GM12878 (cell line): ENCODE data around the gene AMBP. TPM values are rescaled to one million over a fixed set of nuclear protein-coding genes. Genes with fewer than 3 reads are reported as not detected.

Experiments used
- ATAC-seq: fragments of 200-7000 bp; cut with Tn5 transposase; 3 replicates; pipeline ENCODE4 v1.9.1; 2020; ENCODE audit warnings: mild to moderate bottlenecking, moderate library complexity
- BruUV-seq: library from RNA; stranded (reverse); fragments of 400-500 nt; replicated peaks from 2 replicates; lab custom pipeline; 2021; lab: Mats Ljungman, UMichigan
- CTCF ChIA-PET: fragments of 300-600 bp; sonication (Branson Sonifier 250); formaldehyde crosslinking; extraction: SDS; loops from one replicate; lab custom pipeline; 2021; ENCODE audit warnings: inconsistent platforms; lab: Yijun Ruan, JAX
- POLR2A ChIA-PET: fragments of 350-600 bp; formaldehyde crosslinking; extraction: SDS; loops from one replicate; lab custom pipeline; 2021; ENCODE audit warnings: inconsistent platforms; lab: Charles Lee
- RAD21 ChIA-PET: fragments of 300-600 bp; sonication (Branson Sonifier 250); formaldehyde crosslinking; loops from one replicate; lab custom pipeline; 2023; ENCODE audit warnings: antibody characterized with exemption; ENCODE audit not compliant: unreplicated experiment; lab: Charles Lee
- SMC1A ChIA-PET: fragments of 300-600 bp; sonication (Branson Sonifier 250); formaldehyde crosslinking; loops from one replicate; lab custom pipeline; 2023; ENCODE audit not compliant: unreplicated experiment, uncharacterized antibody; lab: Charles Lee
- DNase-seq: peaks from one replicate; pipeline ENCODE4 v3.0.0-alpha.2; 2011; ENCODE audit warnings: low read depth, low spot score
- FAIRE-seq: peaks from 3 replicates; lab custom pipeline; 2011; peaks lifted over from hg19 to GRCh38; lab: Jason Lieb, UNC
- H2AFZ ChIP-seq: 2 replicates; pipeline ENCODE4 v1.6.0; 2011; ENCODE audit warnings: low read depth, low read length, control low read depth; ENCODE audit not compliant: control insufficient read depth
- H3K27ac ChIP-seq: 2 replicates; pipeline ENCODE4 v1.5.1; 2011; ENCODE audit warnings: control low read depth; ENCODE audit not compliant: control insufficient read depth, insufficient read depth
- H3K27me3 ChIP-seq, 2 experiments: replicated peaks in 1 of 2; 2 replicates each; pipeline versions ENCODE4 v1.6.0 to v1.6.1; 2011; ENCODE audit warnings: low read length in 1 of 2; ENCODE audit not compliant: control insufficient read depth in 2 of 2, insufficient read depth in 2 of 2
- H3K36me3 ChIP-seq, 2 experiments: 2 replicates each; pipeline ENCODE4 v1.5.1; 2011; ENCODE audit warnings: low read length in 1 of 2; ENCODE audit not compliant: control insufficient read depth in 2 of 2, insufficient read depth in 2 of 2
- H3K4me1 ChIP-seq: 2 replicates; pipeline ENCODE4 v1.6.1; 2011; ENCODE audit warnings: mild to moderate bottlenecking, low read length, moderate library complexity, mixed read lengths; ENCODE audit not compliant: control insufficient read depth, insufficient read depth
- H3K4me2 ChIP-seq: 2 replicates; pipeline ENCODE4 v1.6.0; 2011; ENCODE audit warnings: control low read depth; ENCODE audit not compliant: control insufficient read depth, insufficient read depth
- H3K4me3 ChIP-seq: fragments of 200-600 bp; sonication (generic); 2 replicates; pipeline ENCODE4 v1.5.1; 2016
- H3K79me2 ChIP-seq: 2 replicates; pipeline ENCODE4 v1.6.0; 2011; ENCODE audit warnings: low read length; ENCODE audit not compliant: control insufficient read depth, insufficient read depth
- H3K9ac ChIP-seq: 2 replicates; pipeline ENCODE4 v1.8.0; 2011; ENCODE audit warnings: low read length, control low read depth, mixed read lengths; ENCODE audit not compliant: control insufficient read depth, insufficient read depth
- H3K9me3 ChIP-seq: replicated peaks from 3 replicates; pipeline ENCODE4 v1.5.1; 2011; ENCODE audit warnings: mild to moderate bottlenecking, low read length; ENCODE audit not compliant: control insufficient read depth, insufficient read depth
- H4K20me1 ChIP-seq: 2 replicates; pipeline ENCODE4 v1.6.0; 2011; ENCODE audit not compliant: control insufficient read depth, insufficient read depth
- BACH1 ChIP-seq: fragments of 450-650 bp; IDR thresholded peaks from 2 replicates; pipeline ENCODE4 v1.6.1; 2017; ENCODE audit warnings: mild to moderate bottlenecking, borderline replicate concordance
- CREM ChIP-seq: IDR thresholded peaks from 2 replicates; pipeline ENCODE4 v1.6.1; 2014; ENCODE audit warnings: antibody characterized with exemption, low read depth
- E4F1 ChIP-seq: fragments of 450-650 bp; IDR thresholded peaks from 2 replicates; pipeline ENCODE4 v1.6.1; 2018; ENCODE audit warnings: borderline replicate concordance, mild to moderate bottlenecking; ENCODE audit not compliant: partially characterized antibody
- NFIC ChIP-seq: IDR thresholded peaks from 2 replicates; pipeline ENCODE4 v1.6.1; 2012; ENCODE audit warnings: low read depth, mild to moderate bottlenecking, inconsistent platforms, low read length, moderate library complexity
- RELA ChIP-seq: fragments of 450-650 bp; IDR thresholded peaks from 2 replicates; pipeline ENCODE4 v1.8.0; 2014; ENCODE audit warnings: borderline replicate concordance; ENCODE audit not compliant: partially characterized antibody
- YBX1 ChIP-seq: fragments of 450-650 bp; IDR thresholded peaks from 2 replicates; pipeline ENCODE4 v1.6.1; 2016; ENCODE audit warnings: antibody characterized with exemption
- WGBS: methylation state at CpG from one replicate; pipeline ENCODE4 v1.1.6; 2016; ENCODE audit warnings: low lambda C conversion rate; ENCODE audit not compliant: insufficient replicate concordance, insufficient coverage; ENCODE audit errors: missing lambda C conversion rate; 5-methylcytosine and 5-hydroxymethylcytosine counted together
- in situ Hi-C: fragments of 300-500 bp; cut with MboI; formaldehyde crosslinking; loops from 9 replicates; pipeline ENCODE4 v1.14.3; 2018; ENCODE audit warnings: mixed read lengths
- intact Hi-C: fragments of 100-400 bp; cut with micrococcal nuclease; formaldehyde crosslinking; loops from one replicate; pipeline ENCODE4 v1.14.2; 2022; ENCODE audit not compliant: unreplicated experiment
- polyA plus RNA-seq, 11 experiments: library from polyadenylated mRNA; depleted of rRNA in 4 of 11; unstranded in 6 of 11; stranded (reverse) in 5 of 11; fragments of >200 nt; fragmentation: Nextera tagmentation in 4 of 11; fragmentation: Illumina TruSeq in 1 of 11; extraction: Ambion mirVana in 4 of 11; extraction: Trizol in 1 of 11; gene quantifications; 1 replicate in 1 of 11; 2 replicates in 10 of 11; pipeline versions ENCODE4 v1.2.1 to v1.2.3, GENCODE V29; 2011 to 2016; ENCODE audit warnings: inconsistent platforms in 2 of 11, missing spikeins in 2 of 11, low read depth in 1 of 11
- total RNA-seq, 4 experiments: library from RNA; depleted of rRNA in 3 of 4; stranded (reverse); fragments of >200 nt in 3 of 4; fragmentation: Illumina TruSeq in 1 of 4; extraction: Trizol in 1 of 4; gene quantifications; 2 replicates each; pipeline versions ENCODE4 v1.2.1 to v1.2.3, GENCODE V29; 2013 to 2021
- TF ChIP-seq, protein P1 (sequence below), 3 experiments: IDR thresholded peaks in 2 of 3; conservative IDR thresholded peaks in 1 of 3; 2 replicates each; pipeline ENCODE4 v1.5.1; 2011; ENCODE audit warnings: low read depth in 3 of 3, low read length in 3 of 3, mild to moderate bottlenecking in 3 of 3, control low read depth in 2 of 3, moderate library complexity in 2 of 3, inconsistent platforms in 1 of 3, mixed read lengths in 1 of 3; ENCODE audit not compliant: control insufficient read depth in 2 of 3, insufficient read depth in 1 of 3; ENCODE audit errors: extremely low read depth in 1 of 3
- TF ChIP-seq, protein P2 (sequence below): IDR thresholded peaks from 2 replicates; pipeline ENCODE4 v1.6.1; 2012; ENCODE audit warnings: low read depth, low read length, improper control_type of control experiment

Gene AMBP
- total and polyA plus RNA-seq, 10 of the 15 experiments (the other 5 are each of a cell fraction or from before 2014, with no cell fraction given), result 0.11 to 2.3 (median 0.18) TPM; not detected in 7

GRCh38 chr9:114099669-114100270, 21.7 kb upstream of the AMBP start:
- Histone ChIP-seq H3K27me3 (no peaks in the 10 kb centered on the region; a peak in 2 of 4 replicates), H3K4me1 (no peaks in the 10 kb centered on the region), H3K9me3 (no peaks in the 10 kb centered on the region), H3K79me2 (no peaks in the 10 kb centered on the region), H3K36me3 (no peaks in the 10 kb centered on the region), H2AFZ (no peak overlapping the region), H4K20me1 (no peaks in the 10 kb centered on the region), H3K4me2 (no peak overlapping the region), H3K27ac (no peak overlapping the region), H3K4me3 (no peak overlapping the region), H3K9ac (no peak overlapping the region)
- intact Hi-C loops (no loop called here), in situ Hi-C loops (loop anchor here (25.0 kb wide), 1 partner anchor 188 kb away; no protein-coding TSS in a partner anchor)
- ChIA-PET RAD21 (no interaction called here), POLR2A (no interaction called here), SMC1A (interaction anchor here (0.9 kb wide), 1 partner anchor 9 kb away, joined by 3 read pairs; no protein-coding TSS in a partner anchor), CTCF (interaction anchor here (1.1 to 2.0 kb wide), 2 partner anchors 16 to 191 kb away, joined by 3 to 4 read pairs; no protein-coding TSS in a partner anchor)
- no TSS peak for BruUV-seq
- no peak for ATAC-seq
- no peak for FAIRE-seq
- DNase-seq, result no peak
- no peak for TF ChIP-seq NFIC
- no peak for TF ChIP-seq CREM
- no peak for TF ChIP-seq E4F1
- TF ChIP-seq, protein P1, sequence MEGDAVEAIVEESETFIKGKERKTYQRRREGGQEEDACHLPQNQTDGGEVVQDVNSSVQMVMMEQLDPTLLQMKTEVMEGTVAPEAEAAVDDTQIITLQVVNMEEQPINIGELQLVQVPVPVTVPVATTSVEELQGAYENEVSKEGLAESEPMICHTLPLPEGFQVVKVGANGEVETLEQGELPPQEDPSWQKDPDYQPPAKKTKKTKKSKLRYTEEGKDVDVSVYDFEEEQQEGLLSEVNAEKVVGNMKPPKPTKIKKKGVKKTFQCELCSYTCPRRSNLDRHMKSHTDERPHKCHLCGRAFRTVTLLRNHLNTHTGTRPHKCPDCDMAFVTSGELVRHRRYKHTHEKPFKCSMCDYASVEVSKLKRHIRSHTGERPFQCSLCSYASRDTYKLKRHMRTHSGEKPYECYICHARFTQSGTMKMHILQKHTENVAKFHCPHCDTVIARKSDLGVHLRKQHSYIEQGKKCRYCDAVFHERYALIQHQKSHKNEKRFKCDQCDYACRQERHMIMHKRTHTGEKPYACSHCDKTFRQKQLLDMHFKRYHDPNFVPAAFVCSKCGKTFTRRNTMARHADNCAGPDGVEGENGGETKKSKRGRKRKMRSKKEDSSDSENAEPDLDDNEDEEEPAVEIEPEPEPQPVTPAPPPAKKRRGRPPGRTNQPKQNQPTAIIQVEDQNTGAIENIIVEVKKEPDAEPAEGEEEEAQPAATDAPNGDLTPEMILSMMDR (IDR thresholded peaks at IDR 0.05 in 2 of 3, conservative IDR thresholded peaks at IDR 0.05 in 1 of 3; ENCODE audit: control insufficient read depth in 2 of 3, extremely low read depth in 1 of 3, insufficient read depth in 1 of 3, low read depth in 3 of 3, low read length in 3 of 3), result no peak
- no peak for TF ChIP-seq BACH1
- no peak for TF ChIP-seq RELA
- TF ChIP-seq, protein P2, sequence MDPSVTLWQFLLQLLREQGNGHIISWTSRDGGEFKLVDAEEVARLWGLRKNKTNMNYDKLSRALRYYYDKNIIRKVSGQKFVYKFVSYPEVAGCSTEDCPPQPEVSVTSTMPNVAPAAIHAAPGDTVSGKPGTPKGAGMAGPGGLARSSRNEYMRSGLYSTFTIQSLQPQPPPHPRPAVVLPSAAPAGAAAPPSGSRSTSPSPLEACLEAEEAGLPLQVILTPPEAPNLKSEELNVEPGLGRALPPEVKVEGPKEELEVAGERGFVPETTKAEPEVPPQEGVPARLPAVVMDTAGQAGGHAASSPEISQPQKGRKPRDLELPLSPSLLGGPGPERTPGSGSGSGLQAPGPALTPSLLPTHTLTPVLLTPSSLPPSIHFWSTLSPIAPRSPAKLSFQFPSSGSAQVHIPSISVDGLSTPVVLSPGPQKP, result no peak
- no peak for TF ChIP-seq YBX1
- 0% methylated on average over 2 of the region's 2 CpGs for WGBS
